ENCODE measurements around the gene CHCHD6.

The CHCHD6 gene

DNA sequence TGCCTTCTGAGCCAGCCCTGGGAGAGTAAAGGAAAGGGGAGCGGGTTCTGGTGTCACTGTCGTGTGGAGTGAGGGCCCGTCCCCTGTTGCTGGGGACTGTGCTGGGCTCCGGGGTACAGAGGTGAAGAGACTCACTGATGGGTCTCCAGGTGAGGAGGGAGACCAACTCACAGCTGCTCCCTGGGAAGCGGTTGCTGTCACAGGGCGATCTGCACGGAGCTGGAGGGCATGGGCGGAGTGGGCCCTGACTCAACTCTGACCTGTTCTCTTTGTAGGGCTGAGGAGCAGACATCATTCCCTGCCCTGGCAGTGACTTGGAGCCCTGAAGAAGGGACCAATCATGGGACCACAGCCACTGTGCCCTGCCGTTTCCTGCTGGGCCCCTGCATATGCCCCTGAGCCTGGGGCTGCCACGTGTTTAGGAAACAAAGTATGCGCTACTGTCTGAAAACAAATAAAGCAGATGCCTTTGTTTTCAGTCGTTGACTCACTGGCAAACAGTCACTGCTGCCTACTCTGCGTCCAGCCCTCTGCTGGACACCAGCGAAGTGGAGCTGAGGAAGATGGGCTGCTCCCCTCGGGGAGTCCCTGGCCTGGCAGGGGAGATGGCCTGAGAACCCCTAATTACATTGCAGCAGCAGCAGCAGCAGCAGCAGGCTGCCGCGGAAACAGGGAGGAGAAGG is 256.0 kb downstream of the CHCHD6 start:
- no peak for DNase-seq (ENCODE audit: low read depth)

DNA sequence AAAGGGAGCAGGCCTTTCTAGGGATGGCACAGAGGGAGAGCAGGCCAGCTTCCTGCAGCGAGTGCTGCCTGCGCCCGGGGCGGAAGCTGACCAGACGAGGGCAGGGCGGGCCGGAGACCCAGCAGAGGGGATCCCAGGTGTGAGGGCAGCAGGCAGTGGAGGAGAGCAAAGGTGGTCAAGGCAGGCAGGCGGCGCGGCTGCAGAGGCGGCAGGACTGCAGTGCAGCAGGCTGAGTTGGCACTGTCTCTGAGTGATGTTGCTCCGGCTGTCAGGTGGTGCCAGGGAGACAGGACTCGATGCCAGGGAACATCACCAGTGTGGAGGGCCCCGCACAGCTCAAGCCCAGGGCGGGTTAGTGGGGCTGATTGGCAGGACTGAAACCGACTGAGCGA is 256.6 kb downstream of the CHCHD6 start:
- no peak for DNase-seq (ENCODE audit: low read depth)

DNA sequence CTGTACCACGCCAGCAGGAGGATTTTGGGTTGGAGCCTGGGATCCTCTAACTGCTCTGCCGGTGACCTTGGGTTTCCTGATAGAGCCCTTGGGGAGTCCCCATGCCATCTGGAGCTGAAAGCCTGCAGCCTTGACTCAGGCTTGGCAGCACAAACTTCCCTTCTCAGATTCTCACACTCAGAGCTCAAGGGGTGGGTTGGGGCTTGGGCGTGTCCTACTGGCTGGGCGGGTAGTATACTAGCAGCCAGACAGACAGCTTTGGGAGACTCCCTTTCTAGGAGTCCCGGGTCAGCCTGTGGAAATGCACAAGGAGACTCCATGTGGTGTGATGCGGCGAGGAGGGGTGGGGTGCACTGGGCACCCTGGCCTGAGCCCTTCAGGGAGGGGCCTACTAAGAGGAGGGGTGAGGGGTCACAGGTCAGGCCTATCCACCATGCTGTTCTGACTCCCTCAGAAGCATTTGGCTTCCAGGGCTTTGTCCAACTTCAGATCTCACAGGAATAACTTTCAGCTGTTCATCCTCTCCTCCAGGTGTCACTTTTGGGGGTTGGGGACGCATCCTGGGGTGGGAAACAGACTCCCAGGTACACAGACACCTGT is 257.3 kb downstream of the CHCHD6 start:
- no peak for DNase-seq (ENCODE audit: low read depth)

DNA sequence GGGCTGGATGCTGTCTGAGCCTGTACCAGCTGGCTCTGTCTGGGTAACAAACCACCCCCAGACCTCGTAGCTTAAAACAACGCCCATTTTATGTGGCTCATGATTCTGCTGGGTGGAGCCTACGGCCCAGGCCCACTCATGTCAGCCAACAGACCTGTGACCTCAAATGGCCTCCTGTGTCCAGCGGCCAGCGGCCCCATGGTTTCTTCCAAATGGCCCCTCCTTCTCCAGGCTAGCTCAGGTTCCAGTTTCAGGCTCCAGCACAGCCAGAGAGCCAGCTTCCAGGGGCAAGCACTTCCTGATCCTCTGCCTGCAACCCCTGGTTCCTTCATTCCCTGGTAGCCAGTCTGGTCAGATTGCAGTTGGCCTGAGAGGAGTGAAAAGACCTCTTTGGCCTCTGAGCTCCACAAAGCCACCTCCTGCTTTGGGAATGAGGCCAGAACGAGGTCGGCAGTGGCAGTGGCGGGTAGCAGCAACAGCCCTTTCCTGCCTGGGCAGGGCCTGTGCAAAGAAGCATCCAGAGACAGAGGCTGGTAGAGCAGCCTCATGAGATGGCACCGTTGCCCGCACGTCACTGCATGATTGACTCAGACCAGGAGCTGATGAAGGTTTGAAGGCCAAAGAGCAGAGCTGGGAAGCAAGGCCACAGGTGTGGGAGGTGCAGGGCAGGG is 257.9 kb downstream of the CHCHD6 start:
- no peak for DNase-seq (ENCODE audit: low read depth)

DNA sequence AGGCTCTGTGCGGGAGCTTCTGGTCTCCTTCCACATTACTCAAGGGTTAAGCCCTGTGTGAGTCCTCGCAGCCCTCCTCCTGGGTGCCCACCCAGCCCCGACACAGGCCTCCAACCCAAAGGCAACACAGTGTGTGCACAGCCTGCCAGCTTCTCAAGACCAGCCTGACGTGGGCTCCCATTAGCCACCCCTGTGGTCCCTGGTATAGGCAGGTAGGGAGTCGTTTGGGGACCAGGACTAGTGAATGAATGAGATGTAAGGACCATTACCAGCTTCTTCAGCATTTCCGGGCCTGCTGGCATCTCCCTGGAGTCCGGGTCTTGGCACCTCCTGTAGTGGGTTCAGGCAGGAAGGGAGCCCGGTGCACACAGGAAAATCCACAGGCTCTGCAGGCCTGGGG is 258.7 kb downstream of the CHCHD6 start:
- DNase-seq (ENCODE audit: low read depth) = no peak

DNA sequence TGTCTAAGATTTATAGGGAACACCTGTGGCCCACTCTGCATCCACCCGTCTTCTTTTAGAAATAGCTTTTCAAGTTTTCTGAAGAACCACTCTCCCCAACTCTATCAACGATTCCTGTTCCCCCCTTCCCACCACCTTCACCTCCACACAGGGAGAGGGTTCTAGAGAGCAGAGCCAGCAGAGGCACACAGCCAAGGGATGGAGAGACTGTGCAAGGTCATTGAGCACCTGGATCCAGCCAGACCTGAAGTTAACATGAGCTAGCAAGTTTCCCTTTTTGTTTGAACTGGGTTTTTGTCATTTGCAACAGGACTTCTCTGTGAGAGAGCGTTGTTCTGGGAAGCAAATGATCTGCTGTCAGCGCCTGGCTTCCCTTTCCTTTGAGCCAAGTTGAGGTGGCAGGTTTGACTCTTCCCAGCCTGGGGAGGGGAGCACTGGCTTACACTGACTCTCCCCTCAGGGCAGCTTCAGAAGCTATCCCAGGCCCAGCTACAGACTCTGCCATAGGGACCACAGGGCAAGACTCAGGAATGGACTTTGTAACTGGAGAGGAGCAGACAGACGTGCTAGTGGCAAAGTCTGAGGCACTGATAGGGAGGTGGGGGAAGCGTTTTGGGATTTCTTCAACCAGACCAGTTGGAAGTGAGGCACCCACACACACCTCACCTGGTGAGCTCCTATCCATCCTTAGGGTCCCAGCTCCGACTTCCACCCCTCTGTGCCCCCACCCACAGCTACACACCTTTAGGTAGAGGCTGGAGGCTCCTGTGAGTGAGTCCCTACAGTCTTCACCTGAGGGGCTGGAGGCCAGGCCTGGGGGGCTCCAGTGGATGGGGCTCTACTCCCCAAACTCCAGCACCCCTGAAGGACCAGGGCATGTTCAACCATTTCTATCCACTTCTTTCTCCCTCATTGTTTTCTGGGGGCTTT is 259.5 kb downstream of the CHCHD6 start:
- DNase-seq (ENCODE audit: low read depth) = no peak

DNA sequence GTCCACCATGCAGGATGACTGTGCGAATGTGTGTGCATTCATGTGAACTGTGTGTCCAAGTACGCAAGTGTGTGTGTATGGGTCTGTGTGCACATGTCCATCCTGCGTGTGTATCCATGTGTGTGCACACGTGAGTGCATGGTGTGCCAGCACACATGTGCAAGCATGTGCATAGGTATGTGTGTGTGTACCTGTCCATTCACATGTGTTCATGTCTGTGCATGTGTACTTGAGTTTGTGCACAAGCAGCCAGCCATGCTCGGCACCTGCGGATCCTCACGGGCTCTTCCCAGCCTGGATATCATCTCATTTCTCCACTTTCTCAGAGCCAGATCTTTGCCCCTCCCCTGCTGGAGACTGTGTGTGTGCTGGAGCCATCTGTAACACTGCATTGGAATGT is 260.2 kb downstream of the CHCHD6 start:
- DNase-seq (ENCODE audit: low read depth) = no peak

DNA sequence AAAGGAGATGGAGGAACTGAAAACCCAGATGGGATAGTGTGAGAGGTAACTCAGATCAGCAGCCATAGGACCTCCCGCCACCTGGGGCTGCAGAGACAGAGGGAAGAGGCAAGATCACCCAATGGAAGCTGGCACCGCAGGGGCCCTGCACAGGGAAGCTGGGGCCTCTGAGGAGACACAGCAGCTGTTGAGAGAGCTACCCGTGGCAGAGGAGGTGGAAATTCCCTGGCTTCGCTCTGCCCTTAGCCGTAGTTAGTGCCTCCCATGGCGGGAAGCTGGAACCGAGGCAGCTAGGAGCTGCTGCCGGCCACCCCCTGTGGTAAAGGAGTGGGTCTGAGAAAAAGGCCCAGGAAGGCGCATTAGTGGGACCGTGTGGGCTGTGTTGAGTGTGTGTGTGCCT is 260.9 kb downstream of the CHCHD6 start:
- DNase-seq (ENCODE audit: low read depth) = no peak

DNA sequence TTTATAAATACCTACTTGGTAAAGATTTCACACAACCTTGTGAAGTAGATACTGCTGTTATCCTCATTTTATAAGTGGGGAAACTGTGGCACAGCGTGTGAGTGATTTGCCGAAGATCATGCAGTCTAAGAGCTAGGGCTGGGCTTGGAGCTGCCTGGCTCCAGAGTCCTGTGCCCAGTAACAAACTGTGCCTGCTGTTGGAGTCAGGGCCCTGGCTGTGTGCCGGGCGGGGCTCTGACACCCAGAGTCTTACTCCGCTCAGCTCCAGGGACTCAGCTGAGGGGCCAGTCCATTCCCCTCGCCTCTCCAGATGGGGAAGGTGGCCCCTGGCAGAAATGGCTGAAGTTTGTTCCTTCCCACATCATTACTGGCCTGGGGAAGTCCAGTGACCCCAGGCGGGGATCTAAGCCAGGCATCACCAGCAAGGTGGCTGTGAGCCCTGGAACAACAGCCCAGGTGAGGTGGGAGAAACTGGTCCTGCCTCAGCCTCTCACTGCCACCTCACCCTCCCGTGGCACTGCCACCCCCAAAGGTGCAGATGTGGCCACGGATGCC is 261.6 kb downstream of the CHCHD6 start:
- no peak for DNase-seq (ENCODE audit: low read depth)

DNA sequence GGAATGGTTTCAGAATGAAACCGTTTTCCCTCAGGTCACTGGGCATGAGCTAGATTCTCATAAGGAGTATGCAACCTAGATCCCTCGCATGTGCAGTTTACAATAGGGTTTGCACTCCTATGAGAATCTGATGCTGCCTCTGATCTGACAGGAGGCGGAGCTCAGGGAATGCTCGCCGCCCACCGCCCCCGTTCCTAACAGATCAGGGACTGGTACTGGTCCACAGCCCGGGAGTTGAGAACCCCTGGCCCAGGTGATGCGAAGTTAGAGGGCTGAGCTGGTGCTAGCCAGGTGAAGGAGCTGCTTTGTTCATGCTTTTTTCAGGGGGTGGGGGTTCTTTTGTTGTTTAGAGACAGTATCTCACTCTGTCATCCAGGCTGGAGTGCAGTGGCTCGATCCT is 263.3 kb downstream of the CHCHD6 start:
- DNase-seq (ENCODE audit: low read depth) = no peak

DNA sequence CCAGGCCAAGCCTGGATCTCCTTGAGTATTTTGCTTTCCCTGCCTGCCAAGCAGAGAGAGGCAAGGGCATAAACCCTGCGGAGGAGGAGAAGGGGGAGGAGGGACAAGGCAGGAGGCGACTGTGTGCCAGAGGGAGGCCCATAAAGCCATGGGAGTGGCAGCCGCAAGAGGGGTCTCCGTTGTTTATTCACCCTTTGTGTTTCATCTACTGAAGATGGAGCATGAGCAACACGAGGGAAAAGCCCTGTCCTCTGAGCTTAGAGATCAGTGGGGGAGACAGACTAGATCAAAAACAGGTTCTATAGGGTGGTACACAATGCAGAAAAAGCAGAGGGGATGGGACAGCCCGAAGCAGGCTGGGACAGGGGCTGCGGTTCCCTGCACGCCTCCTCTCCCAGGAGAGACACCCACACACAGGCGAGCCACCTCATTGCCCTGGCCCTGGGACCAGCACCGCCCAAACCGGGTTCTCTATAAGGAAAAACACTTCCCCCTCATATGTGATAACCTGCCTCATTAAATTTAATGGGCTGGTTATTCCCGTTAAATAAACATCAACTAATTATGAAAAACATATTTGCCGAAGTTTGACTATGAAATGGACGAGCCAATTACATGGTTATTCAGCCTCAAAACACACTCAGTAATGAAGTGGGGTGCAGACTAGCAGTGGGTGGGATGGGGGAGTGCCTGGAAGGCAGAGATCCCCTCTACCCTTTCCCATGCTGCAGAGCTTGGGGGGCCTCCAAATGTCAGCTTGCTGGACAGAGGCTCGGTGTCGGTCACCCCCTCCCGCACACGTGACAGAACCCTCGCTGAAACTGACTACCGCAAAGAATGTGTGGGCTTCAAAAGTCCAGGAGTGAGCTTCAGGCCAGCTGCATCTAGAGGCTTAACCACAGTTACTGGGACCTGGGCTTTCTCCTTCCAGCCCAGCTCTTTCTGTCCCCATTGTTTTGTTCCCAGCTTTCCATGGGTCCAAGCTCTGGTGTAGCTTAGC is 264.7 kb downstream of the CHCHD6 start:
- no peak for DNase-seq (ENCODE audit: low read depth)

DNA sequence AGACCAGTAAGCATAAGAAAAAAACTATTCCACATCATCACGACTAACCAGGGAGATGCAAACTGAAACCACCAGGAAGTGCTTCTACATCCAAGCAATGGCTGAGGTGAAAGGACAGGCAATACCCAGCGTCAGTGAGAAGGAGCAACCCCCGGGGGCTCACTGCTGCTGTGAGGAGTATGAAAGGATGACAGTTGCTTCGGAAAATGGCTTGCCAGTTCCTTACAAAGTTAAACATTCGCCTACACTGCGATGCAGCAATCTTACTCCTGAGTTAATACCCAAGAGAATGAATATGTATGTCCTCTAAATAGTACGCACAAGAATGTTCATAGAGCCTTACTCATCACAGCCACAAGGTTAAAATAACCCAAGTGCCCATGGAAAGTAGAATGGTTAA is 265.5 kb downstream of the CHCHD6 start:
- no peak for DNase-seq (ENCODE audit: low read depth)

DNA sequence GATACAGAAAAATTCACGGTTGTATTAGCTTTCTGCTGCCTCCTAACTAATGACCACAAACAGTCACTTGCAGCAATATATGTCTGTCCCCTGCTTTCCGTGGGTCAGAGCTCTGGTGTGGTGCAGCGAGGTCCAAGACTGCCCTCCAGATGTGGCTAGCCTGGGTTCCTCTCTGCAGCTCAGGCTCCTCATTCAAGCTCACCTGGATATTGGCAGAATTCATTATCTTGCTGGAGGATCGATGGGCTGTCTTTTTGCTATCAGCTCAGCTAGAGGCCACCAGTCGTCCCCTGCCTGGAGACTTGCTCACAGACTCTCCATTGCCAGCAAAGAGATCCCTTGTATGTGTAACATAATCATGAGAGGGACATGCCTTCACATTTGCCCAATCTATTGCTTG is 266.1 kb downstream of the CHCHD6 start:
- no peak for DNase-seq (ENCODE audit: low read depth)

DNA sequence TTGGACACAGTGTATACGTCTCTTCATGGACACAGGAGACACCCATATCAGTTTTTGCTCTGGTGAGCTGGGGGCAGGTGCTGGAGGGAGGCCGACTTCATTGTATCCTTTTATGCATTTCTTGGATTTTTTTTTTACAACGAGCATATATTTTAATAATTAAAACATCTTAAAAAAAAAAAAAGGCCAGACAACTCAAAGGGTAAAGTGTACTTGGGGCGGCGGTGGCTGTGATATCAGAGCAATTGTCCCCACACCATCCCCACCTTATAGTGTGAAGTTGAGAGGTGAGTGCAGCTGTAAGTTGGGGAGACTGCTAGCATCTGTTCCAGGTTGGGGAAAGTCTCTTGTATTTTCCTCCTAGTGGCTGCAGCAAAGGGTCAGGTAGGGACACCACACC is 266.9 kb downstream of the CHCHD6 start:
- no peak for DNase-seq (ENCODE audit: low read depth)

DNA sequence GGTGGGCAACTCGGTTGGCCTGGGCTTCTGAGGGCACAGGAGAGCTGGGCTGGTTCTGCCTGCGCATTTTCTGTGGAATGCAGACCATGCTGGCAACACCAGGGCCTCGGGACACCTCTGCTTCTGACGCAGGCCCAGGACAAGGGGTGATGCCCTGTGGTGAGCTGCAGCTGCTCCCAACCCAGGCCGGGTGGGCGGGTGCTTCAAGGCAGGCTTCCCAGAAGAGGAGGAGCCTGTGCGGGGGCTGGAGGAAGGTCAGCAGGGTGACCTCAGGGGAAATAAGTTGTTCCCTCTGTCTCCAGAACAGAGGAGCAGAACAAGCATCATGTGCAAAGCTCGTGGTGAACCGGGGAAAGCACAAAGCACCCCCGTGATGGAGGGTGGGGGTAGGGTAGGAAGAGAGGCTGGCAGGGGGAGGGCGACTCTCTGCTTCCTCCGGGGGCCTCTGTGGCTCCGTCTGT is 267.9 kb downstream of the CHCHD6 start:
- no peak for DNase-seq (ENCODE audit: low read depth)

DNA sequence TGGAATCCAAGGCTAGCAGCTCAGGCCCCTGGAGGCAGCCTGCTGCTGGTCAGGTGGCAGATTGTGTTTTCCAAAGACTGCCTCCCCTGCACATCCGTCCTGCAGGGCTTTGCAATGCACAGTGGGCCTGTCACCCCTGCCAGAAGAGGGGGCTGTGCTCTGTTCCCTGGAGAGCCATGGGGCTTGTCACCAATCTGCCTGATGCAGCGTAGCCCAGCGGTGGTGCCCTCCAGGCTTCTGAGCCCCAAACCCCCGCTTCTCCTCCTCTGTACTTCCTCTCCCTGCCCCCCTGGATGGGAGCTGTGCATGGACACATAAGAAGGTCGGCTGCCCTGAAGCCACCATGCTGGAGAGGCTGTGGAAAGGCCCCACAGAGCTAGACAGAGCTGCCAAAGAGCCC is 268.8 kb downstream of the CHCHD6 start:
- no peak for DNase-seq (ENCODE audit: low read depth)

DNA sequence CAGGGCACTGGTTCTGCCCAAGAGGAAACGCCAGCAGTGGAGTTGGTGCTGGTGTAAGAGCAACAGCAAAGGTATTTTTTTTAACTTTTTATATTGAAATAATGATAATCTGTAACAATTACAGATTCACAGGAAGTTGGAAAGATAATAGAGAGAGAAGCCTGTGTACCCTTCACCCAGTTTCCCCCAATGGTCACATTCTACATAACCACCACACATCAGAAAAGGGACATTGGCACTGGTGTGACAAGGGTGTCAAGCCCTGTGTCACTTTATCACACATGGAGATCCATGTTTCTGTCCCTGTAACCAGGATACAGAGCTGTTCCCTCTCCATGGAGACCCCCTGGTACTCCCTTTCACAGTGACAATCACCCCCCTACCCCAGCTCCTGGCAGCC is 269.8 kb downstream of the CHCHD6 start:
- DNase-seq (ENCODE audit: low read depth) = no peak

DNA sequence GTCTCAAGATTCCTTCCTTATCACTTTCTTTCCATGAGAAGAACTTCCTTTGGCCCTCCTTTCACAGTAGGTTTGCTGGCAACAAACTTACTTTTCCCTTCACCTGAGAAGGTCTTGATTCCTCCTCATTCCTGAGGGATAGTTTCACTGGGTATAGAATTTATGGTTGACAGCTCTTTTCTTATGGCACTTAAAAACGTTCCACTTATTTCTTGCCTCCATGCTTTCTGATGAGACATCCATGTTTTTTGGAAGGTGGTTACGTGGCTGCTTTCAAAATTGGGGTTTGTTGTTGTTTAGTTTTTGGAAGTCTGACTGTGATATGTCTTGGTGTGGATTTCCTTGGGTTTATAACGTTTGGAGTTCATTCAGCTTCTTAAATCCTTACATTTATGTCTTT is 270.7 kb downstream of the CHCHD6 start:
- no peak for DNase-seq (ENCODE audit: low read depth)

DNA sequence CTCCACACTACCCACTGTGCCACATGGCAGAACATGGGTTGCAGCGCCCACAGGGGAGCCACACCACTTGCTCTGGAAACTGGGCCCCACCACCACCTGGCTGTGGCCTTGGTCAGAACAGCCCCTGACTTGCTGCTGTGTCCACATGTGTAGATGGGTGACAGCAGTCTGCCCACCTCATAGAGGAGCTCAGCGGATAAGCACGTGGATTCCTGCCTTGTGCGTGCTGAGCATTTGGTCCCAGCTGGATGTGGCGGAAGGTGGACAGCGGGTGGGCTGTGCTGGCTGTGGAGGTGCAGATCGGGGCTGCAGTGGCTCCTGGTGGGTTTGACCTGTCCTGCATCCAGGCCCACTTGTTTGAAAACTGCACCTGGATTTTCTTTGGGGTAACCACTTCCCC is 272.9 kb downstream of the CHCHD6 start:
- DNase-seq (ENCODE audit: low read depth) = no peak

DNA sequence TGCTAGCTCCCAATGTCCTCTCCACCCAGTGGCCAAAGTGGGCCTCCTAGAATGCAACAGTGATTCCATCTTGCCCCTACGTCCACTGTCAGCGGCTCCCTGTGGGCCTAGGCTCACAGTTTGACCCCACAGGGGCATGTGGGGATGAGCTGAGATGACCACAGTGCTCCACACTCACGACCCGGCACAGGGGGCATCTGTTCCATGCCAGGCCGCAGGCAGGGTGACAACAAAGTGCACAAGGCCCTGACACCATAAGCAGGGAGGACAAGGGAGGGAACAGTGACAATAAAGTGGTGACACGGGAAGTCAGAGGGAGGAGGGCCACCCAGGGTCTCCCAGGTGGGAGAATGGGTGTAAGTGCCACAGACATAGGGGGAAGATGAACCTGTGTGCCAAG is 273.8 kb downstream of the CHCHD6 start:
- no peak for DNase-seq (ENCODE audit: low read depth)

DNA sequence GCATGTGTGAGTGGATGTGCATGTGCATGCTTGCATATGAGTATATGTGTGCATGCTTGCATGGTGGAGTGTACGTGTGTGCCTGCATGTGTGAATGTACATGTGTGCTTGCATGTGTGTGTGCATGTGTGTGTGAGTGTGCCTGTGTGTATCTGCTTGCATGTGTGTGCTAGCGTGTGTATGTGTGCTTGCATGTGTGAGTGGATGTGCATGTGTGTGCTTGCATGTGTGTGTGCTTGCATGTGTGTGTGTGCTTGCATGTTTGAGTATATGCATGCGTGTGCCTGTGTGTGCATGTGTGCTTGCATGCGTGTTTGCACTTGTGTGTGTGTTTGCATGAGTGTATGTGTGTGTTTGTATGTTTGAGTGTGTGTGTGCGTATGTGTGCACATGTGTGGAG is 274.3 kb downstream of the CHCHD6 start:
- no peak for DNase-seq (ENCODE audit: low read depth)

All from T follicular helper cell (primary cell).